ENCODE measurements around the gene PPFIBP1.
"Not testable (repeated sequence)": the region's sequence is repeated elsewhere in the genome, so short reads cannot be mapped to it uniquely, and the experiment has no call there.

PPFIBP1 gene

GRCh38 chr12:27541031-27541719 lies 17.2 kb downstream of the PPFIBP1 start:
- DNase-seq (ENCODE audit: low read depth in 1 of 2, low spot score in 1 of 2), result no peak

GRCh38 chr12:27542628-27543027 lies 18.6 kb downstream of the PPFIBP1 start:
- no peak for DNase-seq (ENCODE audit: low read depth in 1 of 2, low spot score in 1 of 2)

- not testable (repeated sequence) for DNase-seq (ENCODE audit: low read depth in 1 of 2, low spot score in 1 of 2)
Observed at GRCh38 chr12:27544858-27545257, 20.9 kb downstream of the PPFIBP1 start.

DNA sequence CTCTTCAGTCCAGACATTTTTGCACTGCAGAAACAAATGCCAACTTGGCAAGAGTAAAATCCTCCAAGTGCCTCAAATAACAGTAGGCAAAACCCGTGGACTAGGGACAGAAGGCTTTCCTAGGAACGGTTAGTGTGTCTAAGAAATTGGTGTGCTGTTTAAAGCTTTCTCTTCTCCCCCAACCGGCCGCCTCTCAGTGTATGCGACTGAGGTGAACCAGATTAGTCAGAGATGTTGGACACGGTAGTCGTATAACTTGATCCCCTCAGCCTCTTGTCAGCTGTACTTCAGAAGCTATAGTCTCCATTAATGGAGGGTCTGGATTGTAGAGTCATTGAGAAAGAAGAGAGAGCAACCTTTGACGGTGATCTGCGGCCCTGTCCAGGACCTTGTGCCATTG lies 21.7 kb downstream of the PPFIBP1 start:
- DNase-seq (ENCODE audit: low read depth in 1 of 2, low spot score in 1 of 2), result no peak

DNA sequence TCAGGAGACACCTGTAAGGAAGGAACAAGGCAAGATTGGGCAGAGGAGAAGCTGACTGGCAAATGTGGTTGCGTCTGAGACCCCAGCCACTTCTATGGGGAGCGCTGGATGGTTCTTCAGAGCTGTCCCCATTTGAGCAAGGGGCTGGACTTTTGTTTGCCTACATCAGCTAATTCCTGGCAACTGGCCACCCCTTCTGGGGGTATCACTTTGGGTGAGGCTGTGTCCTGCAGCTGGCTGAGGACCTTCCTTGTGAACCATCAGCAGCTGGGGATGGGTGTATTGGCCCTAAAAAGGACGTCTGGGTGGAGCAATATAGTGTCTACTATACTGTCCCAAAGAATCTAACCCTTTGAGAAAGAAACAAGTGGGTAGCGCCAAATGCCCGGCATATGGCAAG lies 23.6 kb downstream of the PPFIBP1 start:
- no peak for DNase-seq (ENCODE audit: low read depth in 1 of 2, low spot score in 1 of 2)

DNA sequence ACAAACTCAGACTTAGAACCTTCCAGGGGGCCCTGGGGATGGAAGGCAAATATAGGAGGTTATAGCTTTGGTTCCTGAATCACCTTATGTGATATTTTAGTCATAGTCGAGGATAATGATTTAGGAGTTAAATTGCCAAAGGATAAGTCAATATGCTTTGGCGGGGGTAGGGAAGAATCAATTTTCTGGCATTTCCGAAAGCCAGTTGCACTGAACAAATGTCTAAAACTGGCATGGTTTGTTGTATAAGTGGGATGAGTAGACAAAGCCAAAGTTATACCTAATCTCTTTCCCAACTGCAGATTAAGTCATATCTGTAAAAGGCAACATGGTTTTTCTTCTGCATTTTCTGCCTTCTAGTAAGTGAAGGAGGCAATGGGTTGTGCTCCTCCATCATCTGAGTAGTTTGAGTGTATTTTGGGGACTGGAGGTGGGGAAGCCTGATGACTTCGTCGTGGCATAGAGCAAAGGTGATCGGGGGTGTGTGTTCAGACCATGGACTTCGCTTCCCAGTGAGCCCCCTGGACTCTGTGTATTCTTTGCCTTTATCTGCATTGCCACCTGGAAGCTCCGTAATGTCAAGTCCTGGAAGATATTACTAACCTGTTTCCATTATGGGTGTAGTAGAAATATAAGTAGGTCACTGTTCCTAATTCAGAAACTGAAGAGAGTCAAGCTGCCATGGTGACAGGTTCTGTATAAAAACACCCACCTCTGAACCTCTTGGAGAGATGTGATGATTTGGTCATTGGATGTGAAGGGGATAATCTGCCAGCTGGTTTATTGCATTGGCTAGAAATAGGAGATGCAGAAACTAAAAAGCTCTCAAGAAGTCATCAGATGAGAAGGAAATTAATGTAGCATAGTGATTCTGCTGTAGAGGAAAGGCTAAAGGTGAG lies 24.5 kb downstream of the PPFIBP1 start:
- DNase-seq (ENCODE audit: low read depth in 1 of 2, low spot score in 1 of 2), result no peak

GRCh38 chr12:27549236-27549800 lies 25.3 kb downstream of the PPFIBP1 start:
- no peak for DNase-seq (ENCODE audit: low read depth in 1 of 2, low spot score in 1 of 2)

GRCh38 chr12:27549801-27550652 lies 26.0 kb downstream of the PPFIBP1 start:
- no peak for DNase-seq (ENCODE audit: low read depth in 1 of 2, low spot score in 1 of 2)

- DNase-seq (ENCODE audit: low read depth in 1 of 2, low spot score in 1 of 2), result no peak
Observed at GRCh38 chr12:27550653-27550975, 26.6 kb downstream of the PPFIBP1 start.

DNA sequence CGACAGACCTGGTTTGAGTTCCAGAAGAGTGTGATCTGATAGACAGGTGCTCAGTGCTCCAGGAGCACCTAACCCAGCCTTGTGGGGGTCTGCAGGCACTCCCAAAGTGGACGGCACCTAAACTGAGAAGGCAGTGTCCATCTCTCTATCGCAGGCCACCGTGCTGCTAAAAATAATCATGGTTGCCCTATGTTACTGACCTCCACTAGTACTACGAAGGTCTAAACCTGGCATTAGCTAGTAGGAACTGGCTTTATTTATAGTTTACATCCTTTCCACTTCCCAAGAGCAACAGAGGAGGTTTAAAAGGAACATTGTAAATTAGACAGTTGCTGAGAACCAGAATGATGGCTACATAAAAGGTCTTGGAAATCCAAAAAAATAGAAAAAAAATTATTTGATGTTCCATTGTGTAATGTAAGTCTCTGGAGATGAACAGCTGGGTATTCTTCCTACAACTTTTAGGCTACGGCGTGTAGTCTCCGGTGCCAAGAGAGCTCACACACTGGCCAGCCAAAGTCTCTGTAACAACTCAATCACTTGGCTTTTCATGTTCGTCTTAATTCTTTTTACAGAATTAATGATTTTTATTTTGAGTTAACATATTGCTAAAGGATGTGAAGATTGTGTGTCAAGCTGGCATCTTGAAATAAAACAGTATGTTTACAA lies 27.3 kb downstream of the PPFIBP1 start:
- no peak for DNase-seq (ENCODE audit: low read depth in 1 of 2, low spot score in 1 of 2)

DNA sequence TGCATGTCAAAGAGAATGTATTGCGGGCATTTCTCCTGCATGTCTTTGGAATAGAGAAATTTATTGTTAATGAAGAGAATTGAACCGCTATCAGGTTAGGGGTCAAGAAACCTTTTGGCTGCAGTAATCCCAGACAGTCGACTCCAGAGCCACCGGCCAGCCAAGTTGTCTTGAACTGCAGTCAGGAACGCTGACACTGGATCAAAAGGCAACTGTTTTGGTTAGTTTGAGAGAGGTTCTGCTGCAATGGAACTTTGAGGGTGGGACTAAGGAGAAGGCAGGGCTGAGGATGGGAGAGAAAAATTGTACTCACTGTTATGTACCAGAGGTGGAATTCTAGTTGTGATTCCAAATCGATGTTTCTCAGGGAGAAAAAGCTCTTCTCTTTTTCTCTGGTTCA lies 28.2 kb downstream of the PPFIBP1 start:
- no peak for DNase-seq (ENCODE audit: low read depth in 1 of 2, low spot score in 1 of 2)

GRCh38 chr12:27552886-27553560 lies 29.0 kb downstream of the PPFIBP1 start:
- no peak for DNase-seq (ENCODE audit: low read depth in 1 of 2, low spot score in 1 of 2)

DNA sequence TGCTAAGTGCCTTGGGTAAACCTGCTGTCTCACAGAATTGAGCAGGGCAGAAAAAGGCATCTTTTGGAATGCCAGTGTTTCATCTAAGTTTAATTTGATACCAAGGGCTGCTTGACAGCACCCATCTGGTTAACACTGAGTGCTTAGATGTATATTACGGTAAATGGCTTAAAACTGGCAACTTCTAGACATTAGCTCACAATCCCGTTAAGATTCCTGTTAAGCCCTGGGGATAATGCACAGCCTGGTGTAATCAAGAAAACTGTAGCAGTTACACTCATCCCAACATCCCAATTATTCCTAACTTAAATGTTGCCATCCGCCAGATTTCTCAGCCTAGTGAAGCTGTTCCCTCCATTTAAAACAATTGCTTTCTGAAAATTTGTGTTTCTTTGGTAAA lies 29.9 kb downstream of the PPFIBP1 start:
- no peak for DNase-seq (ENCODE audit: low read depth in 1 of 2, low spot score in 1 of 2)

- no peak for DNase-seq (ENCODE audit: low read depth in 1 of 2, low spot score in 1 of 2)
Observed at GRCh38 chr12:27554421-27555186, 30.6 kb downstream of the PPFIBP1 start.

- DNase-seq (ENCODE audit: low read depth in 1 of 2, low spot score in 1 of 2), result no peak
Observed at GRCh38 chr12:27555361-27555760, 31.4 kb downstream of the PPFIBP1 start.

DNA sequence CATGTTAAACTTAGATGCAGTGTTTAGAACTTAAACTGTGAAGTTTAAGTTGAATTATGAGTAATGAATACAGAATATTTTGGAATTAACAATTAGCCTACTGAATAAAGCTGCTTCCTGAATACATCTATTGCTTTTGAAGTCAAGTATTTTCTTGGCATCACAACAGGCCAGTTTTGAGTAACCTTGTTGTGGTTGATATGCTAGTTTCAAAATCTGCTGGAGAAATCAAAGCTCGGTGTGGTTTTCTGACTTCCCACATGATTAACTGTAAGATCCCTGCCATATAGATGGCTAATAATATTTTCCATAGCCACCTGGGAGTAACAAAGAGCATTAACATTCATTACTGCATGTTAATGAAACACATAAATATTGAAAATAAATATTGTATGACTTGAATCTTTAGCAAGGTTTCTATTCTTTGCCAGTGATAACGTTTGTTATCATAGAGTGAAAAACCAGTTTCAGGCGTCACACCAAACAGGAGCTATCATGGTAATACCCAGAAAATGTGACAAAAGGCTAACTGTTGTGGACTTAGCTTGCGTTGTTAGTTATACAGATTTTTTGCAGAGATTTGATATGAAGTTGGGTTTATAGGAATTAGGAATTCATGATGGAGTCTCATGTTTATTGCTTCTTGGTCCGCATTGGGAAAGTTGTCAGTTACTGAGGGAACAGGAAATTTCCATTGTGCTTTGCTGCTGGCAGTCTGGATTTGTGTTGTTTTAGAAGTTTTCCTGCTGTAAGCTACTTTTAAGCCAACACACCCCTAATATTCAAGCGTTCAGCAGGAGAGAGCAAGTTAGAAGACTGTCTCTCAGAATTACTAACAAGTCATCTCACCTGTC lies 32.1 kb downstream of the PPFIBP1 start:
- no peak for DNase-seq (ENCODE audit: low read depth in 1 of 2, low spot score in 1 of 2)

GRCh38 chr12:27560126-27560525 lies 36.1 kb downstream of the PPFIBP1 start:
- DNase-seq (ENCODE audit: low read depth in 1 of 2, low spot score in 1 of 2), result no peak

DNA sequence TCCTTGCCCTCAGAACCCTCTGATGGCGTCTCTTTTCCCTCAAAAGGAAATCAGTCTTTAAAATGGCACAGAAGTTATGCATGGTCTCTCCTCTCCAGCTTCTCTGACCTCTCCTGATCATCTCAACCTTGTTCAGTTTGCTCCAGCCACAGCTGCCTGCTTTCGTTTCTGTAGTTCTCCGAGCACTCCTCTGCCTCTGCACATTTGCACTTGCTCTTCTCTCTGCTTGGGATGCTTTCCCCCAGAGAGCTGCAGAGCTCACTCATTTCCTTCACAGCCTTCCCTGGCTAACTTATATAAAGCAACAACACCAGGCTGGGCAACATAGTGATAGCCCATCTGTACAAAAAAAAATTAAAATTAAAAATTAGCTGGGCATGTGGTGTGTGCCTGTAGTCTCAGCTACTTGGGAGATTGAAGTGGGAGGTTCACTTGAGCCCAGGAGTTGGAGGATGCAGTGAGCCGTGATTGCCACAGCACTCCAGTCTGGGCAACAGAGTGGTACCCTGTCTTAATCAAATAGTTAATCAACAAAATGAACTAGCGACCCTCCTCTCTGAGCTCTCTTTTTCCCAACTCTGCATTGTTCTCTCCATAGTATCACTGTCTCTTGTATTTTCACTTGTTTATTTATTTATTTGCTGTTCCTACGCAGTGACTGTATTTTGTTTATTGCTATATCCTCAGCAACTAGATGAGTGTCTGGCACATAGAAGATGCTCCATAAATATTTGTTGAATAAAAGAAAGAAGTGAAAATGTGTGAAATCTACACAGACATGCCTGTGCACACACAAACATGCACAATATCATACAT lies 37.7 kb downstream of the PPFIBP1 start:
- DNase-seq (ENCODE audit: low read depth in 1 of 2, low spot score in 1 of 2), result no peak
